Measurements from ENCODE around the gene PPP1R15B. TPM values are rescaled to one million over a fixed set of nuclear protein-coding genes. Genes with fewer than 3 reads are reported as not detected.

The PPP1R15B gene
- total and polyA plus RNA-seq, 4 donors: 13.0 to 54.0 (median 26.1) TPM

DNA sequence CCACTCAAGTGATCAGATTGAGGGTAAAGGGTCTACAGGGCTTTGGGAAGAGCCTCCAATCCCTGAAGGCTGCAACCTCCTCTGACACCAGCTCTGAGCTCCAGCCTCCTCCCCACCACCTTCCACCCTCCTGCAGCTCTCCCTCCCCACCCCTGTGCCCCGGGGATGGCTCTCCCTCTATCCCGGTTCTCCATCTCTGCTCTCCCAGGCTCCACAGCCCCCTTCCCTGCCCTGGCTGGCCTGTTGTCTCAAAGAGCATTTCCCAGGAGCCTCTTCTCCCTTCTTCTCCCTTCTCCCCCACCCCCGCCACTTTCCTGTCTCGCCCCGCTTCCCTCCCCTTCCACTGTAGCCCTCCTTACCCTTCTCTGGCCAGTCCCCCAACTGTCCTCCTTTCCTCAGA lies 53.0 kb downstream of the PPP1R15B start:
- Histone ChIP-seq H3K4me1 (ENCODE audit: control insufficient read depth in 4 of 4, insufficient read depth in 4 of 4, low read length in 3 of 4) (peaks cover 0 to 10% (median 1%) of the 10 kb centered on the region in 4 donors), H3K36me3 (ENCODE audit: control insufficient read depth in 4 of 4, insufficient read depth in 3 of 4, low read depth in 1 of 4, low read length in 3 of 4) (no peaks in the 10 kb centered on the region), H3K27ac (ENCODE audit: low read depth in 1 of 2, low read length in 2 of 2) (no peak overlapping the region), H3K9me3 (ENCODE audit: control insufficient read depth in 4 of 4, low read length in 3 of 4) (no peaks in the 10 kb centered on the region), H3K27me3 (ENCODE audit: control insufficient read depth in 4 of 4, insufficient read depth in 4 of 4, low read length in 3 of 4) (no peaks in the 10 kb centered on the region), H3K9ac (ENCODE audit: low read depth in 1 of 2, low read length in 2 of 2) (no peak overlapping the region), H3K4me3 (ENCODE audit: low read depth in 1 of 3, low read length in 3 of 3) (no peak overlapping the region)
- no peak for DNase-seq (ENCODE audit: low spot score)
- WGBS: 71% methylated on average over 5 of the region's 5 CpGs
- TF ChIP-seq JUND (IDR thresholded peaks at IDR 0.05): no peak
- no peak for TF ChIP-seq EGR1 (IDR thresholded peaks at IDR 0.05; ENCODE audit: low read depth in 2 of 2)
- TF ChIP-seq, protein P1, sequence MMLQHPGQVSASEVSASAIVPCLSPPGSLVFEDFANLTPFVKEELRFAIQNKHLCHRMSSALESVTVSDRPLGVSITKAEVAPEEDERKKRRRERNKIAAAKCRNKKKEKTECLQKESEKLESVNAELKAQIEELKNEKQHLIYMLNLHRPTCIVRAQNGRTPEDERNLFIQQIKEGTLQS (IDR thresholded peaks at IDR 0.05): no peak
- TF ChIP-seq TAF1 (conservative IDR thresholded peaks at IDR 0.05): no peak

DNA sequence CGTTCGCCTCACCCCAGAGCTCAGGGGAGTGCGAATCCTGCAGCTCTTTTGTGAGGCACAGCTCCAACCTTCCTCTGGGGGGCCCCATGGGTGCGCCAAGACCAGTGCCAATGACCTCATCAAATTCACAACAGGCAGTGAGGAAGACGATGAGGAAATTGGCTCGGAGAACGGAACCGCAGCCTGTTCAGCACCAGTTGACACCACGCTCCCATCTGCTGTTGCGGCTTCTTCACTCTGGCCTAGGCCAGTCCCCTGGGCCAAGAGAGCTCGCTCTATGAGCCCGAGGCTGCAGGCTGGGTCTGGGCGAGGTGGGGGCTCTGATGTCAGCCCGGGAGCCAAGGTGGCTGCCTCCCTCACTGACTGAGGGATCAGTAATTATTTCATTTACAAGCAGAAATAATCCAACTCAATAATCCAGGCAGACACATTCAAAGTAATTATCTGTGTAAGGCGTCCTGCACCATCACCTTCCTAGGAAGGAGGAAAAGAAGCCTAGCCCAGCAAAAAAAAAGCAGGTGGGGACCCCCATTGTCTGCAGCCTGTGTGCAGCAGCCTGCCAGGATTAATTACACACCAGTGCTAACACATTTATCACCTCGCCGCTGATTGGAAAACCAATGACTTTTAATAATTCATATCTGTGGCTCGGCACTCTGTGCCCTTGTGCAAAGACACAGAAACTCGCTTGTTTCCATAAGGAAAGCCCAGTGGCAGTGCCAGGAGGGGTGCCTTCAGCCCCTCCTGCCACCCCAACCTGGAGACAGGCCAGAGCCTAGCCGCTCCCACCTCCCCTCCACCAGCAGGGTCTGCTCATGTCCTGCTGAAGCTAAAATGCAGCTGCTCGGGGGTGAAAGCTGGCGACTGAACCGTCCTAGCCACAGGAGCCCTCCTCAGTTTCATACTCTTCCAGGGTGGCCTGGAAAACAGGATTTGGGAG lies 53.8 kb downstream of the PPP1R15B start:
- no peaks in the 10 kb centered on the region for H3K9me3 ChIP-seq (ENCODE audit: control insufficient read depth in 4 of 4, low read length in 3 of 4)
- H3K27me3 ChIP-seq (ENCODE audit: control insufficient read depth in 4 of 4, insufficient read depth in 4 of 4, low read length in 3 of 4): no peaks in the 10 kb centered on the region
- WGBS: 83% methylated on average over 23 of the region's 23 CpGs
- H3K36me3 ChIP-seq (ENCODE audit: control insufficient read depth in 4 of 4, insufficient read depth in 3 of 4, low read depth in 1 of 4, low read length in 3 of 4): no peaks in the 10 kb centered on the region
- TF ChIP-seq NR2F2 (IDR thresholded peaks at IDR 0.05) (no peak), GABPA (IDR thresholded peaks at IDR 0.05 in 1 of 2, conservative IDR thresholded peaks at IDR 0.05 in 1 of 2) (no peak), FOXA2 (IDR thresholded peaks at IDR 0.05) (no peak), JUND (IDR thresholded peaks at IDR 0.05) (no peak), SP1 (IDR thresholded peaks at IDR 0.05) (no peak), TAF1 (conservative IDR thresholded peaks at IDR 0.05) (no peak), YY1 (IDR thresholded peaks at IDR 0.05) (no peak), HNF4A (conservative IDR thresholded peaks at IDR 0.05) (no peak), RXRA (IDR thresholded peaks at IDR 0.05) (no peak), ZBTB33 (IDR thresholded peaks at IDR 0.05) (no peak), EGR1 (IDR thresholded peaks at IDR 0.05; ENCODE audit: low read depth in 2 of 2) (no peak), RAD21 (IDR thresholded peaks at IDR 0.05) (no peak), FOXA1 (IDR thresholded peaks at IDR 0.05) (no peak), HNF4G (IDR thresholded peaks at IDR 0.05) (no peak)
- TF ChIP-seq, protein P2, sequence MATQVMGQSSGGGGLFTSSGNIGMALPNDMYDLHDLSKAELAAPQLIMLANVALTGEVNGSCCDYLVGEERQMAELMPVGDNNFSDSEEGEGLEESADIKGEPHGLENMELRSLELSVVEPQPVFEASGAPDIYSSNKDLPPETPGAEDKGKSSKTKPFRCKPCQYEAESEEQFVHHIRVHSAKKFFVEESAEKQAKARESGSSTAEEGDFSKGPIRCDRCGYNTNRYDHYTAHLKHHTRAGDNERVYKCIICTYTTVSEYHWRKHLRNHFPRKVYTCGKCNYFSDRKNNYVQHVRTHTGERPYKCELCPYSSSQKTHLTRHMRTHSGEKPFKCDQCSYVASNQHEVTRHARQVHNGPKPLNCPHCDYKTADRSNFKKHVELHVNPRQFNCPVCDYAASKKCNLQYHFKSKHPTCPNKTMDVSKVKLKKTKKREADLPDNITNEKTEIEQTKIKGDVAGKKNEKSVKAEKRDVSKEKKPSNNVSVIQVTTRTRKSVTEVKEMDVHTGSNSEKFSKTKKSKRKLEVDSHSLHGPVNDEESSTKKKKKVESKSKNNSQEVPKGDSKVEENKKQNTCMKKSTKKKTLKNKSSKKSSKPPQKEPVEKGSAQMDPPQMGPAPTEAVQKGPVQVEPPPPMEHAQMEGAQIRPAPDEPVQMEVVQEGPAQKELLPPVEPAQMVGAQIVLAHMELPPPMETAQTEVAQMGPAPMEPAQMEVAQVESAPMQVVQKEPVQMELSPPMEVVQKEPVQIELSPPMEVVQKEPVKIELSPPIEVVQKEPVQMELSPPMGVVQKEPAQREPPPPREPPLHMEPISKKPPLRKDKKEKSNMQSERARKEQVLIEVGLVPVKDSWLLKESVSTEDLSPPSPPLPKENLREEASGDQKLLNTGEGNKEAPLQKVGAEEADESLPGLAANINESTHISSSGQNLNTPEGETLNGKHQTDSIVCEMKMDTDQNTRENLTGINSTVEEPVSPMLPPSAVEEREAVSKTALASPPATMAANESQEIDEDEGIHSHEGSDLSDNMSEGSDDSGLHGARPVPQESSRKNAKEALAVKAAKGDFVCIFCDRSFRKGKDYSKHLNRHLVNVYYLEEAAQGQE (IDR thresholded peaks at IDR 0.05): no peak
- TF ChIP-seq, protein P3, sequence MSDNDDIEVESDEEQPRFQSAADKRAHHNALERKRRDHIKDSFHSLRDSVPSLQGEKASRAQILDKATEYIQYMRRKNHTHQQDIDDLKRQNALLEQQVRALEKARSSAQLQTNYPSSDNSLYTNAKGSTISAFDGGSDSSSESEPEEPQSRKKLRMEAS (IDR thresholded peaks at IDR 0.05): no peak
- TF ChIP-seq, protein P1 (IDR thresholded peaks at IDR 0.05): no peak
- TF ChIP-seq, protein P4, sequence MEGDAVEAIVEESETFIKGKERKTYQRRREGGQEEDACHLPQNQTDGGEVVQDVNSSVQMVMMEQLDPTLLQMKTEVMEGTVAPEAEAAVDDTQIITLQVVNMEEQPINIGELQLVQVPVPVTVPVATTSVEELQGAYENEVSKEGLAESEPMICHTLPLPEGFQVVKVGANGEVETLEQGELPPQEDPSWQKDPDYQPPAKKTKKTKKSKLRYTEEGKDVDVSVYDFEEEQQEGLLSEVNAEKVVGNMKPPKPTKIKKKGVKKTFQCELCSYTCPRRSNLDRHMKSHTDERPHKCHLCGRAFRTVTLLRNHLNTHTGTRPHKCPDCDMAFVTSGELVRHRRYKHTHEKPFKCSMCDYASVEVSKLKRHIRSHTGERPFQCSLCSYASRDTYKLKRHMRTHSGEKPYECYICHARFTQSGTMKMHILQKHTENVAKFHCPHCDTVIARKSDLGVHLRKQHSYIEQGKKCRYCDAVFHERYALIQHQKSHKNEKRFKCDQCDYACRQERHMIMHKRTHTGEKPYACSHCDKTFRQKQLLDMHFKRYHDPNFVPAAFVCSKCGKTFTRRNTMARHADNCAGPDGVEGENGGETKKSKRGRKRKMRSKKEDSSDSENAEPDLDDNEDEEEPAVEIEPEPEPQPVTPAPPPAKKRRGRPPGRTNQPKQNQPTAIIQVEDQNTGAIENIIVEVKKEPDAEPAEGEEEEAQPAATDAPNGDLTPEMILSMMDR (IDR thresholded peaks at IDR 0.05; ENCODE audit: low read depth, low read length, missing input control): no peak
- no peak overlapping the region for H3K4me3 ChIP-seq (ENCODE audit: low read depth in 1 of 3, low read length in 3 of 3)
- H3K9ac ChIP-seq (ENCODE audit: low read depth in 1 of 2, low read length in 2 of 2): no peak overlapping the region
- peaks cover 0 to 2% (median 0%) of the 10 kb centered on the region in 4 donors for H3K4me1 ChIP-seq (ENCODE audit: control insufficient read depth in 4 of 4, insufficient read depth in 4 of 4, low read length in 3 of 4)
- H3K27ac ChIP-seq (ENCODE audit: low read depth in 1 of 2, low read length in 2 of 2): no peak overlapping the region
- no peak for DNase-seq (ENCODE audit: low spot score)
